ENCODE measurements around the gene NBPF8. TPM values are rescaled to one million over a fixed set of nuclear protein-coding genes. Genes with fewer than 3 reads are reported as not detected.

NBPF8 gene
- total RNA-seq = 8.2 and 11.0 TPM in 2 replicates

GRCh38 chr1:120414911-120415480, at the start of gene NBPF8:
NBPF8 (plus strand) TSS chr1:120415035; CDS start chr1:120436523, 21,488 bp downstream.

Other genes starting within 250 kb of the NBPF8 start
- gene SEC22B, start 238.5 kb upstream of the NBPF8 start, total RNA-seq = 88.2 and 131 TPM in 2 replicates